ENCODE data around the gene PIGU.
A peak's percentile ranks its signal among the peaks of the same experiment; 100 is the strongest.

PIGU gene

DNA sequence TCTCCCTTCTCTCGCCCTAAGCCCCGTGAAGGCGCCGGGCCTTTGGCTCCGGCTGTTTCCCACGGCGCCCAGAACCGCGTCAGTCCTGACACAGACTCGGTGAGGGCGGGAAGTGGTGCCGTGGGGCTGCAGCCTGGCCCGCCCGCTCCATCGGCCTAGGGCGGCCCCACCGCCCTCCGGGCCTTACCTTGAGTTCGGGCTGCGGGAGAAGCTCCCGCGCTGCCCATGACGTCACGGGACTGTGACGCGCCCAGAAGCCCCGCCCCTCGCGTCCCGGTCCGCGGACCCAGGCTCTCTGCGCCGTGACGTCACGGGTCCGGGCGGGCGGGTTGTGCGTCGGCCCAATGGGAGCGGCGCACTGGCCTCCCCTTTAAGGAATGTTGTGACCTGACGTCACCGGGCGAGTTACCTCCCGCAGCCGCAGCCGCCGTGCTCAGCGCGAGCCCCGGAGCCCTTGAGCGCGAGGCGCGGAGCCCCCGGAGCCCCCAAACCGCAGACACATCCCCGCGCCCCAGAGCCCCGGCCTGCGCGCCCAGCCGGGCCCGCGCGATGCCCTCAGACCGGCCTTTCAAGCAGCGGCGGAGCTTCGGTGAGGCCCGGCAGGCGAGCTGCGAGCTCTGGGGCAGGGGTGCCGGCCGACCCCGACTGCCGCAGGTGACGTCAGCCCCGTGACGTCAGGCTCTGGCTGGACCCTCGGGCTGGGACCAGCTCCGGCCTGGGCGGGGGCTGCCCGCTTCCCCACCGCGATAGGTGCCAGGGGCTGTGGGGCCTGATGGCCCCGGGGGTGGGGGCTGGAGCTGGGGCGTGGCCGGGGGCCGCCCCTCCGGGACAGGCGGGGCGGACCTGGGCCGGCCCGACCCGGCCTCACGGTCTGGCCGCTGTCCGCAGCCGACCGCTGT is 118.3 kb downstream of the PIGU start, which contains the start of gene MAP1LC3A:
TSS of gene MAP1LC3A (plus strand) at position 399 of the 899 bp plus-strand sequence. CDS start at position 550, 151 bp downstream.
- H3K4me1 Mint-ChIP-seq, result peaks cover 7% of the 10 kb centered on the region
- H3K36me3 Mint-ChIP-seq (ENCODE audit: low read depth), result peaks cover 4% of the 10 kb centered on the region
- peak; percentile 98 for DNase-seq
- no peak for TF ChIP-seq CTCF (IDR thresholded peaks at IDR 0.05)
- peak within 1 kb of the TSS; percentile 84 for H3K4me3 Mint-ChIP-seq
- no peaks in the 10 kb centered on the region for H3K9me3 Mint-ChIP-seq
- no peak within 1 kb of the TSS for H3K27ac Mint-ChIP-seq
- H3K27me3 Mint-ChIP-seq (ENCODE audit: low read depth, poor library complexity), result peaks cover 25% of the 10 kb centered on the region

DNA sequence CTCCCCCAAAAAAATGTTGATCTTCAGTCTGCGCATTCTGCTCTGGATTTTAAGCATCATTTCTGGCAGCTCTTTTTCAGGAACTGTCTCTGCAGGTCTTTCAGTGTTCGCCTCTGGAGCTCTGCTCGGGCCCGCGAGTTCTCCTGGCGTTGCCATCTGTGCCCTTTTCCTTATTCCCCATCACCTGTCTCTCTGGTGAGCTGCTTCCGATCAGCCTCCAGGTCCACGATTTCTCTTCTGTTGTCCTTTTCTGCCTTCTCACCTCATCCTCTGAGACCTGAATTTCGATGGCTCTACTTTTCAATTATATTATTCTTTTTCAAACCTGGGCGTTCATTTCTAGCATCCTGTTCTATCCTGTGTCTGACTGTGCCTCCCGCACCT is 119.0 kb downstream of the PIGU start:
- peaks cover 23% of the 10 kb centered on the region for H3K27me3 Mint-ChIP-seq (ENCODE audit: low read depth, poor library complexity)
- peaks cover 4% of the 10 kb centered on the region for H3K36me3 Mint-ChIP-seq (ENCODE audit: low read depth)
- H3K4me1 Mint-ChIP-seq, result peaks cover 7% of the 10 kb centered on the region
- H3K9me3 Mint-ChIP-seq, result no peaks in the 10 kb centered on the region
- DNase-seq, result no peak
- H3K4me3 Mint-ChIP-seq, result peak overlapping the region; percentile 84
- no peak for TF ChIP-seq CTCF (IDR thresholded peaks at IDR 0.05)
- no peak overlapping the region for H3K27ac Mint-ChIP-seq

- TF ChIP-seq CTCF (IDR thresholded peaks at IDR 0.05), result no peak
- H3K27me3 Mint-ChIP-seq (ENCODE audit: low read depth, poor library complexity), result peaks cover 18% of the 10 kb centered on the region
- H3K36me3 Mint-ChIP-seq (ENCODE audit: low read depth), result no peaks in the 10 kb centered on the region
- H3K4me3 Mint-ChIP-seq, result no peak overlapping the region
- peaks cover 20% of the 10 kb centered on the region for H3K4me1 Mint-ChIP-seq
- no peak for DNase-seq
- no peaks in the 10 kb centered on the region for H3K9me3 Mint-ChIP-seq
- no peak overlapping the region for H3K27ac Mint-ChIP-seq
These were observed 123.5 kb downstream of the PIGU start for GRCh38 chr20:34553366-34553867.

GRCh38 chr20:34552569-34552968 is 124.3 kb downstream of the PIGU start:
- H3K4me3 Mint-ChIP-seq, result no peak overlapping the region

DNA sequence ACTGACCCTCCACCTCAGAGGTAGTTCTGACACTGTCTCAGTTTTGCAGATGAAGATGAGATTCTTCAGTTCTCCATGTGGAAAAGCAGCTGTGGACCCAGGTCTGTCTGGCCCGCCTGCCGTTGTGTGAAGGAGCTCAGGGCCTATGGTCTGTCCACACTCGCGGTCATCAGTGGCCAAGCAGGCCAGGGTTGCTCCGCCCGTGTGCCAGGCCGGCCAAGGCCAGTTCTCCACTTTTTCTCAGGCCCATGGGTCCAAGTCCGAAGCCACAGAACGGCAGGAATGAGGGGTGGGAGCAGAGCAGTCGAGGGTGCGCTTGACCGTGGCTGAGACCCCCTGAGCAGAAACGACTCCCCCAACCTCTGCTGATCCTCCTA is 127.0 kb downstream of the PIGU start:
- no peak for DNase-seq
- H3K27ac Mint-ChIP-seq, result peak overlapping the region; percentile 5
- peaks cover 20% of the 10 kb centered on the region for H3K4me1 Mint-ChIP-seq
- H3K36me3 Mint-ChIP-seq (ENCODE audit: low read depth), result no peaks in the 10 kb centered on the region
- no peaks in the 10 kb centered on the region for H3K9me3 Mint-ChIP-seq
- no peak for TF ChIP-seq CTCF (IDR thresholded peaks at IDR 0.05)
- no peak overlapping the region for H3K4me3 Mint-ChIP-seq
- peaks cover 6% of the 10 kb centered on the region for H3K27me3 Mint-ChIP-seq (ENCODE audit: low read depth, poor library complexity)

More at GRCh38 chr20:34552569-34552968, 124.3 kb downstream of the PIGU start:
- Mint-ChIP-seq H3K27me3 (ENCODE audit: low read depth, poor library complexity) (peaks cover 18% of the 10 kb centered on the region), H3K27ac (peak overlapping the region; percentile 77), H3K36me3 (ENCODE audit: low read depth) (no peaks in the 10 kb centered on the region), H3K4me1 (peaks cover 13% of the 10 kb centered on the region), H3K9me3 (no peaks in the 10 kb centered on the region)
- DNase-seq, result no peak
- TF ChIP-seq CTCF (IDR thresholded peaks at IDR 0.05), result no peak
